ENCODE results near the gene ADAMTS13. TPM values are rescaled to one million over a fixed set of nuclear protein-coding genes. Genes with fewer than 3 reads are reported as not detected.

ADAMTS13 gene
- polyA plus RNA-seq, 12 donors: 4.2 to 8.4 (median 5.5) TPM; not detected in 1

- no peak for DNase-seq
Measured at GRCh38 chr9:133507246-133507965, 85.2 kb downstream of the ADAMTS13 start.

- no peak for DNase-seq
Measured at GRCh38 chr9:133508046-133508445, 85.9 kb downstream of the ADAMTS13 start.

Other genes starting within 250 kb of the ADAMTS13 start
- under 1 TPM in 1 of 12 donors, not detected in 11; 0.17 TPM for gene OBP2B, start 213.1 kb upstream of the ADAMTS13 start, polyA plus RNA-seq (ENCODE audit: insufficient read length in 12 of 12)
- 10 to 100 TPM in 1 of 12 donors, 1 to 10 TPM in 8, under 1 TPM in 2, not detected in 1; 0.57 to 28.3 (median 2.6) TPM for gene ABO, start 147.2 kb upstream of the ADAMTS13 start, polyA plus RNA-seq (ENCODE audit: insufficient read length in 12 of 12)
- gene SURF6, start 86.2 kb upstream of the ADAMTS13 start, polyA plus RNA-seq (ENCODE audit: insufficient read length in 12 of 12): 10 to 100 TPM in 11 of 12 donors, not detected in 1; 14.3 to 32.6 (median 18.6) TPM
- gene MED22, start 74.2 kb upstream of the ADAMTS13 start, polyA plus RNA-seq (ENCODE audit: insufficient read length in 12 of 12): 10 to 100 TPM in 11 of 12 donors, not detected in 1; 18.8 to 27.5 (median 21.7) TPM
- gene RPL7A, start 74.1 kb upstream of the ADAMTS13 start, polyA plus RNA-seq (ENCODE audit: insufficient read length in 12 of 12): 1,000 to 10,000 TPM in 11 of 12 donors, not detected in 1; 2,000 to 2,688 (median 2,248) TPM
- 10 to 100 TPM in 11 of 12 donors, not detected in 1; 17.6 to 37.0 (median 29.9) TPM for gene SURF1, start 65.9 kb upstream of the ADAMTS13 start, polyA plus RNA-seq (ENCODE audit: insufficient read length in 12 of 12)
- gene SURF2, start 65.8 kb upstream of the ADAMTS13 start, polyA plus RNA-seq (ENCODE audit: insufficient read length in 12 of 12): 10 to 100 TPM in 7 of 12 donors, 1 to 10 TPM in 3, not detected in 2; 7.6 to 18.1 (median 11.1) TPM
- 100 to 1,000 TPM in 6 of 12 donors, 10 to 100 TPM in 5, not detected in 1; 87.0 to 138 (median 100) TPM for gene SURF4, start 46.3 kb upstream of the ADAMTS13 start, polyA plus RNA-seq (ENCODE audit: insufficient read length in 12 of 12)
- gene STKLD1, start 46.0 kb upstream of the ADAMTS13 start, polyA plus RNA-seq (ENCODE audit: insufficient read length in 12 of 12): 1 to 10 TPM in 8 of 12 donors, under 1 TPM in 2, not detected in 2; 0.82 to 3.0 (median 1.8) TPM
- gene REXO4, start 4.4 kb upstream of the ADAMTS13 start, polyA plus RNA-seq (ENCODE audit: insufficient read length in 12 of 12): 10 to 100 TPM in 11 of 12 donors, not detected in 1; 26.6 to 54.5 (median 30.4) TPM
- 10 to 100 TPM in 11 of 12 donors, not detected in 1; 10.4 to 22.4 (median 13.1) TPM for gene CACFD1, start 37.6 kb downstream of the ADAMTS13 start, polyA plus RNA-seq (ENCODE audit: insufficient read length in 12 of 12)
- 1 to 10 TPM in 7 of 12 donors, under 1 TPM in 3, not detected in 2; 0.87 to 1.6 (median 1.1) TPM for gene SLC2A6, start 56.7 kb downstream of the ADAMTS13 start, polyA plus RNA-seq (ENCODE audit: insufficient read length in 12 of 12)
- 10 to 100 TPM in 11 of 12 donors, not detected in 1; 18.1 to 68.0 (median 49.3) TPM for gene MYMK, start 102.6 kb downstream of the ADAMTS13 start, polyA plus RNA-seq (ENCODE audit: insufficient read length in 12 of 12)
- gene ADAMTSL2, start 112.3 kb downstream of the ADAMTS13 start, polyA plus RNA-seq (ENCODE audit: insufficient read length in 12 of 12): 1 to 10 TPM in 10 of 12 donors, not detected in 2; 2.3 to 4.6 (median 2.6) TPM
- gene FAM163B, start 187.0 kb downstream of the ADAMTS13 start, polyA plus RNA-seq (ENCODE audit: insufficient read length in 12 of 12): under 1 TPM in 3 of 12 donors, not detected in 9; 0.15 to 0.24 (median 0.19) TPM
- gene DBH, start 214.0 kb downstream of the ADAMTS13 start, polyA plus RNA-seq (ENCODE audit: insufficient read length in 12 of 12): 1 to 10 TPM in 1 of 12 donors, under 1 TPM in 9, not detected in 2; 0.39 to 1.0 (median 0.59) TPM